Subcutaneous abdominal adipose tissue (tissue), 5 donors: ENCODE measurements around the gene HEATR9.
A peak's percentile ranks its signal among the peaks of the same experiment; 100 is the strongest.

Source experiments
- H3K27ac ChIP-seq: one replicate; pipeline ENCODE4 v1.7.0; 2013; ENCODE audit warnings: low read depth, mild to moderate bottlenecking, inconsistent platforms, low read length, moderate library complexity
- H3K27me3 ChIP-seq, 5 donors: one replicate each; pipeline ENCODE4 v1.7.0; 2013; ENCODE audit warnings: low read length in 5 of 5, inconsistent platforms in 1 of 5; ENCODE audit not compliant: control insufficient read depth in 5 of 5, insufficient read depth in 4 of 5
- H3K36me3 ChIP-seq, 5 donors: one replicate each; pipeline ENCODE4 v1.7.0; 2013; ENCODE audit warnings: low read length in 5 of 5; ENCODE audit not compliant: control insufficient read depth in 5 of 5, insufficient read depth in 5 of 5
- H3K4me1 ChIP-seq, 5 donors: one replicate each; pipeline ENCODE4 v1.7.0; 2013; ENCODE audit warnings: low read length in 5 of 5, mild to moderate bottlenecking in 3 of 5, moderate library complexity in 1 of 5; ENCODE audit not compliant: control insufficient read depth in 5 of 5, insufficient read depth in 5 of 5
- H3K4me3 ChIP-seq, 5 donors: one replicate each; pipeline ENCODE4 v1.7.0; 2013; ENCODE audit warnings: low read length in 5 of 5, low read depth in 1 of 5
- H3K9ac ChIP-seq, 5 donors: one replicate each; pipeline ENCODE4 v1.7.0; 2013; ENCODE audit warnings: low read length in 5 of 5, mild to moderate bottlenecking in 4 of 5, moderate library complexity in 3 of 5
- H3K9me3 ChIP-seq, 5 donors: one replicate each; pipeline ENCODE4 v1.7.0; 2013; ENCODE audit warnings: low read length in 5 of 5; ENCODE audit not compliant: control insufficient read depth in 5 of 5
- donor health status: healthy.
- donor health status: healthy.
- donor health status: healthy.
- donor health status: healthy.
- donor health status: healthy.

HEATR9 gene

GRCh38 chr17:35812456-35812855 lies 56.2 kb downstream of the HEATR9 start:
- Histone ChIP-seq H3K9me3 (no peaks in the 10 kb centered on the region), H3K9ac (no peak overlapping the region), H3K36me3 (peaks cover 0 to 4% (median under 1%) of the 10 kb centered on the region in 5 donors), H3K27me3 (no peaks in the 10 kb centered on the region), H3K4me1 (peaks cover 5 to 56% (median 41%) of the 10 kb centered on the region in 5 donors), H3K4me3 (no peak overlapping the region), H3K27ac (no peak overlapping the region)

GRCh38 chr17:35811759-35812158 lies 56.9 kb downstream of the HEATR9 start:
- Histone ChIP-seq H3K36me3 (peaks cover 0 to 4% (median 0%) of the 10 kb centered on the region in 5 donors), H3K9ac (no peak overlapping the region), H3K27me3 (no peaks in the 10 kb centered on the region), H3K4me1 (peaks cover 5 to 51% (median 38%) of the 10 kb centered on the region in 5 donors), H3K4me3 (no peak overlapping the region), H3K27ac (no peak overlapping the region), H3K9me3 (no peaks in the 10 kb centered on the region)

- peak overlapping the region; percentile 90 for H3K27ac ChIP-seq
- H3K4me3 ChIP-seq, result peak overlapping the region; percentile 79 to 97 (median 93)
- peak overlapping the region; percentile 84 to 97 (median 93) for H3K9ac ChIP-seq
- H3K4me1 ChIP-seq, result peaks cover 5 to 38% (median 31%) of the 10 kb centered on the region in 5 donors
- no peaks in the 10 kb centered on the region for H3K9me3 ChIP-seq
- H3K27me3 ChIP-seq, result no peaks in the 10 kb centered on the region
- H3K36me3 ChIP-seq, result no peaks in the 10 kb centered on the region
Measured at GRCh38 chr17:35809855-35810461, 58.7 kb downstream of the HEATR9 start.

- Histone ChIP-seq H3K4me3 (peak within 1 kb of the TSS; percentile 79 to 97 (median 93)), H3K36me3 (no peaks in the 10 kb centered on the region), H3K9me3 (no peaks in the 10 kb centered on the region), H3K9ac (peak within 1 kb of the TSS; percentile 84 to 97 (median 93)), H3K4me1 (peaks cover 7 to 35% (median 31%) of the 10 kb centered on the region in 5 donors), H3K27ac (peak within 1 kb of the TSS; percentile 90), H3K27me3 (no peaks in the 10 kb centered on the region)
Measured at GRCh38 chr17:35808962-35809854, 59.5 kb downstream of the HEATR9 start, which contains the start of gene TAF15. Gene TAF15, plus strand, starts transcription at chr17:35809484. Its CDS starts 86 bp downstream, at chr17:35809570.

- H3K4me1 ChIP-seq, result peaks cover 7 to 35% (median 31%) of the 10 kb centered on the region in 5 donors
- peak overlapping the region; percentile 67 to 94 (median 90) for H3K4me3 ChIP-seq
- no peaks in the 10 kb centered on the region for H3K9me3 ChIP-seq
- H3K36me3 ChIP-seq, result no peaks in the 10 kb centered on the region
- peak overlapping the region; percentile 90 for H3K27ac ChIP-seq
- peak overlapping the region in 4 of 5 donors; percentile 53 to 97 (median 94) for H3K9ac ChIP-seq
- no peaks in the 10 kb centered on the region for H3K27me3 ChIP-seq
Measured at GRCh38 chr17:35808240-35808961, 60.3 kb downstream of the HEATR9 start.

GRCh38 chr17:35807371-35808144 lies 61.1 kb downstream of the HEATR9 start:
- H3K9me3 ChIP-seq, result no peaks in the 10 kb centered on the region
- H3K27ac ChIP-seq, result no peak overlapping the region

More at GRCh38 chr17:35807371-35808144, 61.1 kb downstream of the HEATR9 start:
- no peak overlapping the region for H3K9ac ChIP-seq
- no peak overlapping the region for H3K4me3 ChIP-seq
- no peaks in the 10 kb centered on the region for H3K27me3 ChIP-seq
- H3K4me1 ChIP-seq, result peaks cover 7 to 35% (median 31%) of the 10 kb centered on the region in 5 donors
- no peaks in the 10 kb centered on the region for H3K36me3 ChIP-seq
